Loucy (cell line): ENCODE data around the gene KCNH4.

Experiments
- EZH2phosphoT487 ChIP-seq: fragments of 200-600 bp; IDR thresholded peaks from 2 replicates; pipeline ENCODE4 v1.6.1; 2018; ENCODE audit warnings: antibody characterized with exemption, mild to moderate bottlenecking, moderate library complexity, borderline replicate concordance
- TF ChIP-seq, protein P1 (sequence below): fragments of 200-600 bp; sonication (generic); conservative IDR thresholded peaks from 2 replicates; pipeline ENCODE4 v1.5.1; 2014; ENCODE audit warnings: mild to moderate bottlenecking, antibody characterized with exemption, low read length

DNA sequence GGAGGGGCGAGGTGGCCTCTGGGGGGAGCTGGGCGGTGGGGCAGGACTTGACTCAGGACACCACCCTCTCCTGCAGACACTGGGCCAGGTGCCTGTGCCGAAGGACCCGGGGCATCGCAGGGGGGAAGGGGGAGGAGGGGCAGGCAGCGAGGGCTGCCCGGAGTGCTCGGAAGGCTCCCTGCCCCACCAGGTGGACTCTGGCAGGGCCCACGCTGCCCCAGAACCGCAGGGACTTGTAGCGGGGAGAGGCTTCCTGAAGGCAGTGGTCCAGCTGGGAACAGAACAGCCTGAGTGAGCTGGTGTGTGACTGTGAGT is 8.7 kb upstream of the KCNH4 start:
- no peak for TF ChIP-seq EZH2phosphoT487
- TF ChIP-seq, protein P1, sequence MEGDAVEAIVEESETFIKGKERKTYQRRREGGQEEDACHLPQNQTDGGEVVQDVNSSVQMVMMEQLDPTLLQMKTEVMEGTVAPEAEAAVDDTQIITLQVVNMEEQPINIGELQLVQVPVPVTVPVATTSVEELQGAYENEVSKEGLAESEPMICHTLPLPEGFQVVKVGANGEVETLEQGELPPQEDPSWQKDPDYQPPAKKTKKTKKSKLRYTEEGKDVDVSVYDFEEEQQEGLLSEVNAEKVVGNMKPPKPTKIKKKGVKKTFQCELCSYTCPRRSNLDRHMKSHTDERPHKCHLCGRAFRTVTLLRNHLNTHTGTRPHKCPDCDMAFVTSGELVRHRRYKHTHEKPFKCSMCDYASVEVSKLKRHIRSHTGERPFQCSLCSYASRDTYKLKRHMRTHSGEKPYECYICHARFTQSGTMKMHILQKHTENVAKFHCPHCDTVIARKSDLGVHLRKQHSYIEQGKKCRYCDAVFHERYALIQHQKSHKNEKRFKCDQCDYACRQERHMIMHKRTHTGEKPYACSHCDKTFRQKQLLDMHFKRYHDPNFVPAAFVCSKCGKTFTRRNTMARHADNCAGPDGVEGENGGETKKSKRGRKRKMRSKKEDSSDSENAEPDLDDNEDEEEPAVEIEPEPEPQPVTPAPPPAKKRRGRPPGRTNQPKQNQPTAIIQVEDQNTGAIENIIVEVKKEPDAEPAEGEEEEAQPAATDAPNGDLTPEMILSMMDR, result no peak
